ENCODE measurements around the gene NBPF1.
"Not testable (repeated sequence)": the region's sequence is repeated elsewhere in the genome, so short reads cannot be mapped to it uniquely, and the experiment has no call there.

DNA sequence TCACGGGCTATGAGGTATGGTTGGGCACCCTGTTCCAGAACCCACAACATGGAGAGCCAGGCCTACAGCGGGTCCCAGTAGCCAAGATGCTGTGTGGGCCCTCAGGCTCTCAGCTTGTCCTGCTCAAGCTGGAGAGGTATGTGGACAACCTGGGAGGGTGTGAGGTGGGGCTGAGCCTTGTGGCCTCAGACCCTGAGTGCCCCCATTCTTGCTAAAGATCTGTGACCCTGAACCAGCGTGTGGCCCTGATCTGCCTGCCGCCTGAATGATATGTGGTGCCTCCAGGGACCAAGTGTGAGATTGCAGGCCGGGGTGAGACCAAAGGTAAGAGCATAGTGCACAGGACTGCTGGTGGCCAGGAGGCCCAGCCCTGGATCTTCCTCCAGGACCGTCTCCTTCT lies 36.0 kb upstream of the NBPF1 start:
- not testable (repeated sequence) for TF ChIP-seq POLR2AphosphoS5 (IDR thresholded peaks at IDR 0.05; ENCODE audit: insufficient read depth, low read depth, low read length); POLR2A (IDR thresholded peaks at IDR 0.05; ENCODE audit: low read depth, low read length)
- TF ChIP-seq, protein P1, sequence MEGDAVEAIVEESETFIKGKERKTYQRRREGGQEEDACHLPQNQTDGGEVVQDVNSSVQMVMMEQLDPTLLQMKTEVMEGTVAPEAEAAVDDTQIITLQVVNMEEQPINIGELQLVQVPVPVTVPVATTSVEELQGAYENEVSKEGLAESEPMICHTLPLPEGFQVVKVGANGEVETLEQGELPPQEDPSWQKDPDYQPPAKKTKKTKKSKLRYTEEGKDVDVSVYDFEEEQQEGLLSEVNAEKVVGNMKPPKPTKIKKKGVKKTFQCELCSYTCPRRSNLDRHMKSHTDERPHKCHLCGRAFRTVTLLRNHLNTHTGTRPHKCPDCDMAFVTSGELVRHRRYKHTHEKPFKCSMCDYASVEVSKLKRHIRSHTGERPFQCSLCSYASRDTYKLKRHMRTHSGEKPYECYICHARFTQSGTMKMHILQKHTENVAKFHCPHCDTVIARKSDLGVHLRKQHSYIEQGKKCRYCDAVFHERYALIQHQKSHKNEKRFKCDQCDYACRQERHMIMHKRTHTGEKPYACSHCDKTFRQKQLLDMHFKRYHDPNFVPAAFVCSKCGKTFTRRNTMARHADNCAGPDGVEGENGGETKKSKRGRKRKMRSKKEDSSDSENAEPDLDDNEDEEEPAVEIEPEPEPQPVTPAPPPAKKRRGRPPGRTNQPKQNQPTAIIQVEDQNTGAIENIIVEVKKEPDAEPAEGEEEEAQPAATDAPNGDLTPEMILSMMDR (IDR thresholded peaks at IDR 0.05; ENCODE audit: extremely low read depth in 1 of 2, insufficient read depth in 1 of 2, low read depth in 1 of 2, low read length in 2 of 2) = not testable (repeated sequence)
- TF ChIP-seq, protein P2, sequence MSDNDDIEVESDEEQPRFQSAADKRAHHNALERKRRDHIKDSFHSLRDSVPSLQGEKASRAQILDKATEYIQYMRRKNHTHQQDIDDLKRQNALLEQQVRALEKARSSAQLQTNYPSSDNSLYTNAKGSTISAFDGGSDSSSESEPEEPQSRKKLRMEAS (IDR thresholded peaks at IDR 0.05; ENCODE audit: insufficient read depth, insufficient read length) = not testable (repeated sequence)
